ENCODE results near the gene CTSO. TPM values are rescaled to one million over a fixed set of nuclear protein-coding genes. Genes with fewer than 3 reads are reported as not detected.
A peak's percentile ranks its signal among the peaks of the same experiment; 100 is the strongest.

CTSO gene
- total RNA-seq, 1 experiment from 2014 or later, result 2.8 TPM

DNA sequence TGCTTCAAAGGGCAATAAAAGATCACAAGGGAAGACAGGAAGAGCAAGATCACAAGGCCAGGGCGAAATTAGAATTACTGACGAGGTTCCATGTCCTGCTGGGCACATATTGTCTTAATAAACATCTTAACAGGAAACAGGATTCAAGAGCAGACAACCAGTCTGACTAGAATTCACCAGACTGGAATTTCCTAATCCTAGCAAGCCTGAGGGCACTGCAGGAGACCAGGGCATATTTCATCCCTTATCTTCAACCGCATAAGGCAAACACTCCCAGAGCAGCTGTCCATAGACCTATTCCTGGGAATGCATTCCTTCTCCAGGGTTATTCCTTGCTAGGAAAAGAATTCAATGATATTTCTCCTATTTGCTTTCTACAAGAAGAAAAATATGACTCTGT is 62.6 kb downstream of the CTSO start:
- Histone ChIP-seq H4K20me1 (ENCODE audit: low read length) (no peaks in the 10 kb centered on the region), H3K27me3 (ENCODE audit: low read length) (no peaks in the 10 kb centered on the region), H3K4me3 (ENCODE audit: low read length) (no peak overlapping the region), H3K9me2 (replicated peaks; ENCODE audit: low read length) (no peaks in the 10 kb centered on the region), H3K79me2 (ENCODE audit: low read length) (no peaks in the 10 kb centered on the region), H3K27ac (ENCODE audit: low read length) (no peak overlapping the region), H2AFZ (ENCODE audit: low read length) (no peak overlapping the region), H3K4me1 (ENCODE audit: insufficient read depth, low read length) (no peaks in the 10 kb centered on the region), H3F3A (ENCODE audit: low read length, unreplicated experiment) (no peaks in the 10 kb centered on the region), H3K9me3 (ENCODE audit: low read length) (no peaks in the 10 kb centered on the region), H3K4me2 (ENCODE audit: low read length) (no peak overlapping the region), H3K36me3 (ENCODE audit: low read depth, low read length) (no peaks in the 10 kb centered on the region), H3K9ac (ENCODE audit: low read length) (no peak overlapping the region)
- TF ChIP-seq, protein P1, sequence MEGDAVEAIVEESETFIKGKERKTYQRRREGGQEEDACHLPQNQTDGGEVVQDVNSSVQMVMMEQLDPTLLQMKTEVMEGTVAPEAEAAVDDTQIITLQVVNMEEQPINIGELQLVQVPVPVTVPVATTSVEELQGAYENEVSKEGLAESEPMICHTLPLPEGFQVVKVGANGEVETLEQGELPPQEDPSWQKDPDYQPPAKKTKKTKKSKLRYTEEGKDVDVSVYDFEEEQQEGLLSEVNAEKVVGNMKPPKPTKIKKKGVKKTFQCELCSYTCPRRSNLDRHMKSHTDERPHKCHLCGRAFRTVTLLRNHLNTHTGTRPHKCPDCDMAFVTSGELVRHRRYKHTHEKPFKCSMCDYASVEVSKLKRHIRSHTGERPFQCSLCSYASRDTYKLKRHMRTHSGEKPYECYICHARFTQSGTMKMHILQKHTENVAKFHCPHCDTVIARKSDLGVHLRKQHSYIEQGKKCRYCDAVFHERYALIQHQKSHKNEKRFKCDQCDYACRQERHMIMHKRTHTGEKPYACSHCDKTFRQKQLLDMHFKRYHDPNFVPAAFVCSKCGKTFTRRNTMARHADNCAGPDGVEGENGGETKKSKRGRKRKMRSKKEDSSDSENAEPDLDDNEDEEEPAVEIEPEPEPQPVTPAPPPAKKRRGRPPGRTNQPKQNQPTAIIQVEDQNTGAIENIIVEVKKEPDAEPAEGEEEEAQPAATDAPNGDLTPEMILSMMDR (conservative IDR thresholded peaks at IDR 0.05; ENCODE audit: low read depth, low read length), result no peak
- CTCF ChIA-PET, result no interaction called here
- DNase-seq (no peak), ATAC-seq (no peak)
- intact Hi-C loops (cut with micrococcal nuclease), result no loop called here
- POLR2A ChIA-PET (ENCODE audit: unreplicated experiment), result no interaction called here
- BruUV-seq (replicated peaks), result no TSS peak

DNA sequence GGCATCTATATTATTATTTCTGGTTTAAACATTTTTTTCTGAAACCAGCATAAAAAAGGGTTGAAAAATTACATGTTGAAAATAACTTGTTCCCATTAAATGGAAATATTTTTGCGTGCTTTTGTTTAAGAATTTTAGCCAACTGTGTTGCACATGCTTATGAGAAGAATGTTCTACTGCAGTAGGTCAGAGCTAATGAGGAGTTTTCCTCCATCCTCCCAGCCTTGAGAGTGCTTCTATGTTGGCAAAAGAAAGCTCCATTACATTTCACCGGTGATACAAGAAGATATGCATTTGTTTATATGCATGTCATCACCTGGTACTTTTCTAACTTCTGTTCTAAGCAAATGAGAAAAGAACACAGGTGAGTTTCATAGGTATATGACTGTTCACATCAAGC is 63.7 kb downstream of the CTSO start:
- Histone ChIP-seq H3K9me3 (ENCODE audit: low read length) (no peaks in the 10 kb centered on the region), H3K9ac (ENCODE audit: low read length) (no peak overlapping the region), H4K20me1 (ENCODE audit: low read length) (no peaks in the 10 kb centered on the region), H3K4me3 (ENCODE audit: low read length) (no peak overlapping the region), H2AFZ (ENCODE audit: low read length) (no peak overlapping the region), H3F3A (ENCODE audit: low read length, unreplicated experiment) (no peaks in the 10 kb centered on the region), H3K9me2 (replicated peaks; ENCODE audit: low read length) (no peaks in the 10 kb centered on the region), H3K27me3 (ENCODE audit: low read length) (no peaks in the 10 kb centered on the region), H3K79me2 (ENCODE audit: low read length) (no peaks in the 10 kb centered on the region), H3K4me2 (ENCODE audit: low read length) (no peak overlapping the region), H3K4me1 (ENCODE audit: insufficient read depth, low read length) (no peaks in the 10 kb centered on the region), H3K27ac (ENCODE audit: low read length) (no peak overlapping the region), H3K36me3 (ENCODE audit: low read depth, low read length) (no peaks in the 10 kb centered on the region)
- ChIA-PET CTCF (no interaction called here), POLR2A (ENCODE audit: unreplicated experiment) (no interaction called here)
- DNase-seq (no peak), ATAC-seq (no peak)
- no peak for TF ChIP-seq EZH2 (IDR thresholded peaks at IDR 0.05; ENCODE audit: low read length, unreplicated experiment)
- TF ChIP-seq, protein P1 (conservative IDR thresholded peaks at IDR 0.05; ENCODE audit: low read depth, low read length), result no peak
- TF ChIP-seq EZH2phosphoT487 (IDR thresholded peaks at IDR 0.05; ENCODE audit: borderline replicate concordance, low read length), result no peak
- BruUV-seq (replicated peaks), result no TSS peak
- intact Hi-C loops (cut with micrococcal nuclease), result no loop called here

DNA sequence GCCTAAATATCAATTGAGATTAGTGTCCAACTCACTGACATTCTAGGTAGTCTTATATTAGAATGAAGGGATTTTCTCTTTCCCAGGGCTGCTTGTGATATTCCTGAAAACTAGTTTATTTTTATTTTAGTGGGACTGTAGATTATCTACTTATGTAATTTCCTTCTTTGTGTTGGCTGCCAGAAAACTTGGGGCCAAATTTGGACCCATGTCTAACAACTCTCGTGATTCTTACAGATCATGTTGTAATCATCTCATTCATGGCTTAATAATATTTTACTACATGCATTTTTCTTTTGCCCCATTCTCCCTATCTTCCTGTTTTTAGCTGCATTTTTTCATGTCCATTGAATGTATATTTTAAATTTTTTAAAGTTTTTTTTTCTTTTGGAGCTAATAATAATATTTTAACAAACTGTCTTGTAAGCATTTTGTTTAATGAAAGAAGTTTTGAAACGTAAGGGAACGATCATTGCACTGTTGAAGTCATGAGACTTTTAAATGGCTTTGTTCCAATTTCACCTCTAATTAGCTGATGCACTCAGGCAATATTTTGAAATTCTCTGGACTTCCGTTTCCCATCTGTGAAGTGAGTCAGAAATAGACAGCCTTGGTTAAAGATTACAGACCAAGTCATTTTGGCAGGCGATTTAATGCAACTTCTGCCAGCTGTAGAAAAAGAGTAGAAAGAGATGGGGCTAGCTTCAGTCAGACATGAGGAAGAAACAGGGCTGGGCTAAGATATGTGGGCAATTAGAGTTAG is 64.5 kb downstream of the CTSO start:
- TF ChIP-seq, protein P1 (conservative IDR thresholded peaks at IDR 0.05; ENCODE audit: low read depth, low read length), result no peak
- TF ChIP-seq EZH2phosphoT487 (IDR thresholded peaks at IDR 0.05; ENCODE audit: borderline replicate concordance, low read length) (no peak), EZH2 (IDR thresholded peaks at IDR 0.05; ENCODE audit: low read length, unreplicated experiment) (no peak)
- H3K4me2 ChIP-seq (ENCODE audit: low read length), result no peak overlapping the region

More for the DNA sequence above, 64.5 kb downstream of the CTSO start:
- DNase-seq (peak; percentile 22), ATAC-seq (no peak)
- H3K27ac ChIP-seq (ENCODE audit: low read length), result no peak overlapping the region
- H4K20me1 ChIP-seq (ENCODE audit: low read length), result no peaks in the 10 kb centered on the region
- H3K9me2 ChIP-seq (replicated peaks; ENCODE audit: low read length), result no peaks in the 10 kb centered on the region
- intact Hi-C loops (cut with micrococcal nuclease), result no loop called here
- H3K27me3 ChIP-seq (ENCODE audit: low read length), result no peaks in the 10 kb centered on the region
- no peak overlapping the region for H2AFZ ChIP-seq (ENCODE audit: low read length)
- H3K36me3 ChIP-seq (ENCODE audit: low read depth, low read length), result no peaks in the 10 kb centered on the region
- no peaks in the 10 kb centered on the region for H3K79me2 ChIP-seq (ENCODE audit: low read length)
- no peaks in the 10 kb centered on the region for H3K4me1 ChIP-seq (ENCODE audit: insufficient read depth, low read length)
- no TSS peak for BruUV-seq (replicated peaks)
- POLR2A ChIA-PET (ENCODE audit: unreplicated experiment), result no interaction called here
- CTCF ChIA-PET, result no interaction called here
- H3K9me3 ChIP-seq (ENCODE audit: low read length), result no peaks in the 10 kb centered on the region
- no peaks in the 10 kb centered on the region for H3F3A ChIP-seq (ENCODE audit: low read length, unreplicated experiment)
- H3K4me3 ChIP-seq (ENCODE audit: low read length), result no peak overlapping the region
- no peak overlapping the region for H3K9ac ChIP-seq (ENCODE audit: low read length)

Data from PC-3 (cell line).